SK-N-SH treated with all-trans-retinoic acid at 6 μM for 48 hours (cell line): ENCODE data around the gene CEACAM8.
"Not testable (repeated sequence)": the region's sequence is repeated elsewhere in the genome, so short reads cannot be mapped to it uniquely, and the experiment has no call there.

Experiments used
- ATAC-seq: fragments of 200-7000 bp; cut with Tn5 transposase; 3 replicates; pipeline ENCODE4 v1.9.1; 2020; ENCODE audit warnings: mild to moderate bottlenecking, moderate library complexity
- ARNTL ChIP-seq: fragments of 450-650 bp; formaldehyde crosslinking; IDR thresholded peaks from 2 replicates; pipeline ENCODE4 v1.5.0; 2020; ENCODE audit warnings: low read depth, mild to moderate bottlenecking, moderate library complexity, borderline replicate concordance
- BACH2 ChIP-seq: fragments of 250-450 bp; sonication (Bioruptor Pico); IDR thresholded peaks from 2 replicates; pipeline ENCODE4 v1.9.0; 2021; ENCODE audit warnings: mild to moderate bottlenecking, borderline replicate concordance
- ESRRG ChIP-seq: fragments of 250-450 bp; sonication (Bioruptor Pico); IDR thresholded peaks from 2 replicates; pipeline ENCODE4 v1.6.1; 2021; ENCODE audit warnings: mild to moderate bottlenecking
- GLIS3 ChIP-seq: fragments of 250-450 bp; sonication (Bioruptor Pico); IDR thresholded peaks from 2 replicates; pipeline ENCODE4 v1.5.0; 2020; ENCODE audit warnings: mild to moderate bottlenecking, moderate library complexity
- OSR1 ChIP-seq: fragments of 250-450 bp; sonication (Bioruptor Pico); IDR thresholded peaks from 2 replicates; pipeline ENCODE4 v1.8.0; 2022; ENCODE audit warnings: moderate library complexity, mild to moderate bottlenecking, inconsistent platforms
- PPARA ChIP-seq: fragments of 250-450 bp; sonication (Bioruptor Pico); IDR thresholded peaks from 2 replicates; pipeline ENCODE4 v1.5.0; 2020; ENCODE audit warnings: mild to moderate bottlenecking, borderline replicate concordance
- SNAI2 ChIP-seq: fragments of 250-450 bp; sonication (Bioruptor Pico); IDR thresholded peaks from 2 replicates; pipeline ENCODE4 v1.5.0; 2020; ENCODE audit warnings: mild to moderate bottlenecking, moderate library complexity
- TOX ChIP-seq: fragments of 250-450 bp; sonication (Bioruptor Pico); IDR thresholded peaks from 2 replicates; pipeline ENCODE4 v1.8.0; 2021; ENCODE audit warnings: mild to moderate bottlenecking, moderate library complexity, borderline replicate concordance
- ZFP3 ChIP-seq: fragments of 250-450 bp; sonication (Bioruptor Pico); IDR thresholded peaks from 2 replicates; pipeline ENCODE4 v1.5.0; 2020; ENCODE audit warnings: mild to moderate bottlenecking, moderate library complexity
- ZFP30 ChIP-seq: fragments of 450-650 bp; formaldehyde crosslinking; IDR thresholded peaks from 2 replicates; pipeline ENCODE4 v1.5.0; 2022; ENCODE audit warnings: mild to moderate bottlenecking, moderate library complexity
- ZNF70 ChIP-seq: fragments of 450-650 bp; formaldehyde crosslinking; IDR thresholded peaks from 2 replicates; pipeline ENCODE4 v1.5.0; 2020; ENCODE audit warnings: mild to moderate bottlenecking, moderate library complexity
- ZNF8 ChIP-seq: fragments of 450-650 bp; formaldehyde crosslinking; IDR thresholded peaks from 2 replicates; pipeline ENCODE4 v1.5.0; 2020; ENCODE audit warnings: mild to moderate bottlenecking, moderate library complexity
- TF ChIP-seq, protein P1 (sequence below): fragments of 250-450 bp; sonication (Bioruptor Pico); IDR thresholded peaks from 2 replicates; pipeline ENCODE4 v1.8.0; 2021; ENCODE audit warnings: low read depth, mild to moderate bottlenecking, moderate library complexity, borderline replicate concordance
- TF ChIP-seq, protein P2 (sequence below): fragments of 250-450 bp; sonication (Bioruptor Pico); IDR thresholded peaks from 2 replicates; pipeline ENCODE4 v1.5.1; 2020; ENCODE audit warnings: low read depth, mild to moderate bottlenecking, moderate library complexity
- TF ChIP-seq, protein P3 (sequence below): fragments of 250-450 bp; sonication (Bioruptor Pico); IDR thresholded peaks from 2 replicates; pipeline ENCODE4 v1.5.0; 2020; ENCODE audit warnings: mild to moderate bottlenecking, moderate library complexity
- TF ChIP-seq, protein P4 (sequence below): fragments of 250-450 bp; sonication (Bioruptor Pico); IDR thresholded peaks from 2 replicates; pipeline ENCODE4 v1.8.0; 2020; ENCODE audit warnings: mild to moderate bottlenecking, moderate library complexity, borderline replicate concordance

CEACAM8 gene

DNA sequence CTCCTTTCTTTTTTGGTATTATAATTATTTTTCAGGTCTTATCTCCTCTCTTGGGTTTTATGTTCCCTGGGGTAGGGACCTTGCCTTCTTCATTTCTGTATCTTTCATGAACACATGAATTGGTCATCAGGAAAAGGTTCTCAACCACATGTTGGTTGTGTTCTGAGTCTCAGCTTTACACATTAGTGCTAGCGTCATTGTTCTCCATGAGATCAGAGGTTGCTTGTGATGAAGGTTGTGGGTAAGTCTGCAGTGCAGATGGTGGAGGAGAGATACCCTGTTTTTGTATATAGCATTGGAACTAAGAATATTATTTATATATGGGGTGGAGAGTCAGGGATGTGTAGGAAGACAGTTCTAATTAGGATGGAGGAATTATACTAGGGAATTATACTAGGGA, 24.5 kb upstream of the CEACAM8 start (continued):
- TF ChIP-seq, protein P1, sequence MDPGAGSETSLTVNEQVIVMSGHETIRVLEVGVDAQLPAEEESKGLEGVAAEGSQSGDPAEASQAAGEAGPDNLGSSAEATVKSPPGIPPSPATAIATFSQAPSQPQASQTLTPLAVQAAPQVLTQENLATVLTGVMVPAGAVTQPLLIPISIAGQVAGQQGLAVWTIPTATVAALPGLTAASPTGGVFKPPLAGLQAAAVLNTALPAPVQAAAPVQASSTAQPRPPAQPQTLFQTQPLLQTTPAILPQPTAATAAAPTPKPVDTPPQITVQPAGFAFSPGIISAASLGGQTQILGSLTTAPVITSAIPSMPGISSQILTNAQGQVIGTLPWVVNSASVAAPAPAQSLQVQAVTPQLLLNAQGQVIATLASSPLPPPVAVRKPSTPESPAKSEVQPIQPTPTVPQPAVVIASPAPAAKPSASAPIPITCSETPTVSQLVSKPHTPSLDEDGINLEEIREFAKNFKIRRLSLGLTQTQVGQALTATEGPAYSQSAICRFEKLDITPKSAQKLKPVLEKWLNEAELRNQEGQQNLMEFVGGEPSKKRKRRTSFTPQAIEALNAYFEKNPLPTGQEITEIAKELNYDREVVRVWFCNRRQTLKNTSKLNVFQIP: no peak

DNA sequence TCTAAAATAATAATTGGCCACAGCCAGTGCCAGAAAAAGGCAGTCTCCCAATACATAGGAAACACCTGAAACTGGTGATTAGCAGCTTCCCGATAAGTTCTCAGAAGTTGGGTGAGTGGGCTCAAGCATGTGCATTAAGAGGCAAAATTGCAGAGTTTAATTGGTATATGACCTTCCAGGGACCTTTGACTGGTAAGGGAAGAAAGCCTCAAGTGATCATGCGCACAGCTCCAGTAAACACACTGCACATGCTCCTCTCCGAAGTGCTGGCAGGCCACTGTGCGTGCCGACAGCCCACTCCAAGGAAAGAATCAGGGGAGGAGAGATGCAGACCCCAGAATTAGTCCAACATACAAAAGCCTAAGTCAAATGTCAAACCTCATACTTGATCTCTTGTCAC, 18.9 kb upstream of the CEACAM8 start:
- TF ChIP-seq BACH2 (CRISPR knock-in tag): no peak
- TF ChIP-seq ZNF8 (CRISPR knock-in tag): no peak
- TF ChIP-seq, protein P1: no peak
- no peak for TF ChIP-seq ARNTL (CRISPR knock-in tag)
- TF ChIP-seq, protein P2, sequence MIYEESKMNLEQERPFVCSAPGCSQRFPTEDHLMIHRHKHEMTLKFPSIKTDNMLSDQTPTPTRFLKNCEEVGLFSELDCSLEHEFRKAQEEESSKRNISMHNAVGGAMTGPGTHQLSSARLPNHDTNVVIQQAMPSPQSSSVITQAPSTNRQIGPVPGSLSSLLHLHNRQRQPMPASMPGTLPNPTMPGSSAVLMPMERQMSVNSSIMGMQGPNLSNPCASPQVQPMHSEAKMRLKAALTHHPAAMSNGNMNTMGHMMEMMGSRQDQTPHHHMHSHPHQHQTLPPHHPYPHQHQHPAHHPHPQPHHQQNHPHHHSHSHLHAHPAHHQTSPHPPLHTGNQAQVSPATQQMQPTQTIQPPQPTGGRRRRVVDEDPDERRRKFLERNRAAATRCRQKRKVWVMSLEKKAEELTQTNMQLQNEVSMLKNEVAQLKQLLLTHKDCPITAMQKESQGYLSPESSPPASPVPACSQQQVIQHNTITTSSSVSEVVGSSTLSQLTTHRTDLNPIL (CRISPR knock-in tag): no peak
- TF ChIP-seq ZFP3 (CRISPR knock-in tag): no peak
- TF ChIP-seq ESRRG (CRISPR knock-in tag): no peak
- TF ChIP-seq, protein P3, sequence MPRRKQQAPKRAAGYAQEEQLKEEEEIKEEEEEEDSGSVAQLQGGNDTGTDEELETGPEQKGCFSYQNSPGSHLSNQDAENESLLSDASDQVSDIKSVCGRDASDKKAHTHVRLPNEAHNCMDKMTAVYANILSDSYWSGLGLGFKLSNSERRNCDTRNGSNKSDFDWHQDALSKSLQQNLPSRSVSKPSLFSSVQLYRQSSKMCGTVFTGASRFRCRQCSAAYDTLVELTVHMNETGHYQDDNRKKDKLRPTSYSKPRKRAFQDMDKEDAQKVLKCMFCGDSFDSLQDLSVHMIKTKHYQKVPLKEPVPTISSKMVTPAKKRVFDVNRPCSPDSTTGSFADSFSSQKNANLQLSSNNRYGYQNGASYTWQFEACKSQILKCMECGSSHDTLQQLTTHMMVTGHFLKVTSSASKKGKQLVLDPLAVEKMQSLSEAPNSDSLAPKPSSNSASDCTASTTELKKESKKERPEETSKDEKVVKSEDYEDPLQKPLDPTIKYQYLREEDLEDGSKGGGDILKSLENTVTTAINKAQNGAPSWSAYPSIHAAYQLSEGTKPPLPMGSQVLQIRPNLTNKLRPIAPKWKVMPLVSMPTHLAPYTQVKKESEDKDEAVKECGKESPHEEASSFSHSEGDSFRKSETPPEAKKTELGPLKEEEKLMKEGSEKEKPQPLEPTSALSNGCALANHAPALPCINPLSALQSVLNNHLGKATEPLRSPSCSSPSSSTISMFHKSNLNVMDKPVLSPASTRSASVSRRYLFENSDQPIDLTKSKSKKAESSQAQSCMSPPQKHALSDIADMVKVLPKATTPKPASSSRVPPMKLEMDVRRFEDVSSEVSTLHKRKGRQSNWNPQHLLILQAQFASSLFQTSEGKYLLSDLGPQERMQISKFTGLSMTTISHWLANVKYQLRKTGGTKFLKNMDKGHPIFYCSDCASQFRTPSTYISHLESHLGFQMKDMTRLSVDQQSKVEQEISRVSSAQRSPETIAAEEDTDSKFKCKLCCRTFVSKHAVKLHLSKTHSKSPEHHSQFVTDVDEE (CRISPR knock-in tag): no peak
- TF ChIP-seq, all 23 proteins: peak for 0
- no peak for ATAC-seq

DNA sequence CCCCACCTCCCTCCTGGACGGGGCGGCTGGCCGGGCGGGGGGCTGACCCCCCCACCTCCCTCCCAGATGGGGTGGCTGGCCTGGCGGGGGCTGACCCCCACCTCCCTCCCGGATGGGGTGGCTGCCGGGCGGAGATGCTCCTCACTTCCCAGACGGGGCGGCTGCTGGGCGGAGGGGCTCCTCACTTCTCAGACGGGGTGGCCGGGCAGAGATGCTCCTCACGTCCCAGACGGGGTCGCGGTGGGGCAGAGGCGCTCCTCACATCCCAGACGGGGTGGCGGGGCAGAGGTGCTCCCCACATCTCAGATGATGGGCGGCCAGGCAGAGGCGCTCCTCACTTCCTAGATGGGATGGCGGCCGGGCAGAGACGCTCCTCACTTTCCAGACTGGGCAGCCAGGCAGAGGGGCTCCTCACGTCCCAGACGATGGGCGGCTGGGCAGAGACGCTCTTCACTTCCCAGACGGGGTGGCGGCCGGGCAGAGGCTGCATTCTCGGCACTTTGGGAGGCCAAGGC, 15.7 kb upstream of the CEACAM8 start:
- ATAC-seq: not testable (repeated sequence)

DNA sequence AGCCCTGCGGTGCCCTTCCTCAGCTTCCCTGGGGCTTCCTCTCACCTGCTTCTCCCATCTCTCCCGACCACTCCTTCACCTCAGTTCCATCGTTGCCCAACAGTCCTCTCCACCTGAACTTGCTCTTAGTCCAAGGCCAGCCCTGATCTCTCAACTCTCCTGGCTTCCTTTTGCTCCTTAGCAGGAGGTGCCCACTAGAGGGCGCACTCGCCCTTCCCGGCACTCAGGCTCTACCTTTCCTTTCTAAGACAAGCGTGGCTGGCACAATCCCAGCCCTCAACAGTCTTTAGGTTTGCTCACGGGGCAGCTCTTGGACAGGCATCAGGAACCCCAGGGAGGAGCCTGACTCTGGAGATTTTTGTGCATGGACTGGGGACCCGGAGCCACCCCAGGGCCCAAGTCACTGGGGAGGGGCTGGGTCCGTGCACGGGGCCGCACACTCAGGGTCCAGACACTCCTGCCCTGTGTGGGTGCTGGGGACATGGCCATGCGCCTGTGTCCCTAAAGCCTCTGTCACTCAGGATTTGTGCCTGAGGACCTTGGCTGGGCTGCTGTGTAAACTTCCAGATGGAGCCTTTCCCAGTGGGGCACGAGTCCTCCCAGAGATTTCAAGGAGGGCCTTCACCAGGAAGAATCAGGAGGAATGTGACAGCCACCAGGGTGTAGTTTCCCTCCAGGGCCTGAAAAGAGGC, 12.1 kb upstream of the CEACAM8 start:
- ATAC-seq: peak; percentile 91
- TF ChIP-seq GLIS3 (CRISPR knock-in tag): no peak
- TF ChIP-seq TOX (CRISPR knock-in tag): no peak
- TF ChIP-seq, protein P2 (CRISPR knock-in tag): no peak
- no peak for TF ChIP-seq SNAI2
- TF ChIP-seq, protein P4, sequence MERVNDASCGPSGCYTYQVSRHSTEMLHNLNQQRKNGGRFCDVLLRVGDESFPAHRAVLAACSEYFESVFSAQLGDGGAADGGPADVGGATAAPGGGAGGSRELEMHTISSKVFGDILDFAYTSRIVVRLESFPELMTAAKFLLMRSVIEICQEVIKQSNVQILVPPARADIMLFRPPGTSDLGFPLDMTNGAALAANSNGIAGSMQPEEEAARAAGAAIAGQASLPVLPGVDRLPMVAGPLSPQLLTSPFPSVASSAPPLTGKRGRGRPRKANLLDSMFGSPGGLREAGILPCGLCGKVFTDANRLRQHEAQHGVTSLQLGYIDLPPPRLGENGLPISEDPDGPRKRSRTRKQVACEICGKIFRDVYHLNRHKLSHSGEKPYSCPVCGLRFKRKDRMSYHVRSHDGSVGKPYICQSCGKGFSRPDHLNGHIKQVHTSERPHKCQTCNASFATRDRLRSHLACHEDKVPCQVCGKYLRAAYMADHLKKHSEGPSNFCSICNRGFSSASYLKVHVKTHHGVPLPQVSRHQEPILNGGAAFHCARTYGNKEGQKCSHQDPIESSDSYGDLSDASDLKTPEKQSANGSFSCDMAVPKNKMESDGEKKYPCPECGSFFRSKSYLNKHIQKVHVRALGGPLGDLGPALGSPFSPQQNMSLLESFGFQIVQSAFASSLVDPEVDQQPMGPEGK (CRISPR knock-in tag): no peak
- TF ChIP-seq, protein P1: no peak
- no peak for TF ChIP-seq OSR1 (CRISPR knock-in tag)
- TF ChIP-seq ZNF70 (CRISPR knock-in tag): no peak
- no peak for TF ChIP-seq PPARA (CRISPR knock-in tag)
- no peak for TF ChIP-seq ZFP30 (CRISPR knock-in tag)
